Measurements from ENCODE around the gene FMNL2. TPM values are rescaled to one million over a fixed set of nuclear protein-coding genes. Genes with fewer than 3 reads are reported as not detected.
A peak's percentile ranks its signal among the peaks of the same experiment; 100 is the strongest.

Gene FMNL2
- total RNA-seq, 1 donor from 2014 or later = 34.3 TPM

- peaks cover 30% of the 10 kb centered on the region for H3K4me1 Mint-ChIP-seq (ENCODE audit: low read depth, unreplicated experiment)
- H3K9me3 Mint-ChIP-seq (ENCODE audit: unreplicated experiment) = peaks cover 5% of the 10 kb centered on the region
- no peak overlapping the region for H2AFZ ChIP-seq (ENCODE audit: low read depth, low read length)
- H3K27ac Mint-ChIP-seq (ENCODE audit: unreplicated experiment) = no peak overlapping the region
- TF ChIP-seq EZH2 (IDR thresholded peaks at IDR 0.05; ENCODE audit: insufficient read depth, low read length) (no peak), CTCF (IDR thresholded peaks at IDR 0.05; ENCODE audit: insufficient read depth, low read depth, low read length) (no peak)
- peaks cover 17% of the 10 kb centered on the region for H4K20me1 ChIP-seq (ENCODE audit: insufficient read depth, low read length)
- no peak for DNase-seq (ENCODE audit: low read depth)
- no peak for FAIRE-seq
- H3K9me3 ChIP-seq (ENCODE audit: insufficient read depth, low read depth, low read length) = no peaks in the 10 kb centered on the region
- H3K27me3 Mint-ChIP-seq (ENCODE audit: low read depth, unreplicated experiment) = no peaks in the 10 kb centered on the region
- no peak overlapping the region for H3K4me2 ChIP-seq (ENCODE audit: low read length)
- no peaks in the 10 kb centered on the region for H3K27me3 ChIP-seq (ENCODE audit: insufficient read depth, low read length)
- peaks cover 51% of the 10 kb centered on the region for H3K79me2 ChIP-seq (ENCODE audit: insufficient read depth, low read length)
- H3K4me3 ChIP-seq (ENCODE audit: insufficient read depth, low read depth, low read length) = no peak overlapping the region
- H3K4me1 ChIP-seq (ENCODE audit: insufficient read depth, low read length) = peaks cover 8% of the 10 kb centered on the region
- H3K36me3 Mint-ChIP-seq (ENCODE audit: low read depth, unreplicated experiment) = peaks cover 9% of the 10 kb centered on the region
- H3K4me3 Mint-ChIP-seq (ENCODE audit: unreplicated experiment) = no peak overlapping the region
- no peak overlapping the region for H3K27ac ChIP-seq (ENCODE audit: low read depth, low read length)
- H3K9ac ChIP-seq (ENCODE audit: low read length) = no peak overlapping the region
- no peaks in the 10 kb centered on the region for H3K36me3 ChIP-seq (ENCODE audit: insufficient read depth, low read length)
These were observed 59.4 kb downstream of the FMNL2 start for GRCh38 chr2:152394326-152394725.

- H3K36me3 Mint-ChIP-seq (ENCODE audit: low read depth, unreplicated experiment) = peaks cover 4% of the 10 kb centered on the region
These were observed 60.1 kb downstream of the FMNL2 start for GRCh38 chr2:152395103-152395502.

More at GRCh38 chr2:152395103-152395502, 60.1 kb downstream of the FMNL2 start:
- no peaks in the 10 kb centered on the region for H3K27me3 ChIP-seq (ENCODE audit: insufficient read depth, low read length)
- no peak overlapping the region for H3K9ac ChIP-seq (ENCODE audit: low read length)
- H3K4me1 ChIP-seq (ENCODE audit: insufficient read depth, low read length) = peaks cover 8% of the 10 kb centered on the region
- H3K4me3 Mint-ChIP-seq (ENCODE audit: unreplicated experiment) = no peak overlapping the region
- H3K79me2 ChIP-seq (ENCODE audit: insufficient read depth, low read length) = peaks cover 57% of the 10 kb centered on the region
- H3K36me3 ChIP-seq (ENCODE audit: insufficient read depth, low read length) = no peaks in the 10 kb centered on the region
- no peaks in the 10 kb centered on the region for H3K9me3 Mint-ChIP-seq (ENCODE audit: unreplicated experiment)
- H3K9me3 ChIP-seq (ENCODE audit: insufficient read depth, low read depth, low read length) = no peaks in the 10 kb centered on the region
- TF ChIP-seq EZH2 (IDR thresholded peaks at IDR 0.05; ENCODE audit: insufficient read depth, low read length) (no peak), CTCF (IDR thresholded peaks at IDR 0.05; ENCODE audit: insufficient read depth, low read depth, low read length) (no peak)
- H3K27ac Mint-ChIP-seq (ENCODE audit: unreplicated experiment) = no peak overlapping the region
- DNase-seq (ENCODE audit: low read depth) (peak; percentile 59), FAIRE-seq (no peak)
- no peak overlapping the region for H2AFZ ChIP-seq (ENCODE audit: low read depth, low read length)
- no peak overlapping the region for H3K4me3 ChIP-seq (ENCODE audit: insufficient read depth, low read depth, low read length)
- H3K4me1 Mint-ChIP-seq (ENCODE audit: low read depth, unreplicated experiment) = peaks cover 33% of the 10 kb centered on the region
- H3K27me3 Mint-ChIP-seq (ENCODE audit: low read depth, unreplicated experiment) = no peaks in the 10 kb centered on the region
- no peak overlapping the region for H3K4me2 ChIP-seq (ENCODE audit: low read length)
- peaks cover 14% of the 10 kb centered on the region for H4K20me1 ChIP-seq (ENCODE audit: insufficient read depth, low read length)
- H3K27ac ChIP-seq (ENCODE audit: low read depth, low read length) = no peak overlapping the region

All from astrocyte (in vitro differentiated cells and primary cell).